Measurements from ENCODE around the gene PTCH2.

DNA sequence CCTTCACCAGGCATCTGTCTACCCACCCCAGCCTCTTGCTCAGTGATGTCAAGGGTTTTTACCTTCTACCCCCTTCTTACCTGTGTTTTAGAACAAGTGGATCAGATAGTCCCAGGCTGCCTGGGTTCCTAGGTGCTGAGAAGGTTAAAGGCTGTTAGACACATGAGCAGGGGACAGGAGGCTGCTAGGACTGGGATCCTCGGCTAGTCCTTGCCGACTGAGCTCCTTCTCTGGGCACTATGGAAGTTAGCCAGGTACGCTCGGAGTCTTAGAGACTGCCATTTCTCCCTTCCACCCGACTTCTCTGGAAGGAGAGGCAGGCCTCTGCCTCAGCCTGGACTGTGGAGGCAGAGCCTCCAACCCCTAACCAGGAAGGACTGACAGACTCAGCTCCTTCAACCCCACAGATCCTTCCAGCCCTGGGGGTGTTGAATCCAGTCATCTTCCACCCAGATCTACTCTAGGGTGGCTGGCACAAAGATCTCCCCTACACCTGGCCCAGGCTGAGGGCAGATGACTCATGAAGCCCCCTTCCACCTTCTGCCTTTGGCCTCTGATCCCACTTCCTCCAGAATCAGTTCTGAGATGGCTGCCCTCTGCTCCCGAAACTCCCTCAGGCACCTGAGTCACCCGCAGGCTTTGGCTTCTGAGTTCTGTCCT, 36.2 kb downstream of the PTCH2 start, which contains the start of gene DYNLT4:
- TF ChIP-seq, protein P1, sequence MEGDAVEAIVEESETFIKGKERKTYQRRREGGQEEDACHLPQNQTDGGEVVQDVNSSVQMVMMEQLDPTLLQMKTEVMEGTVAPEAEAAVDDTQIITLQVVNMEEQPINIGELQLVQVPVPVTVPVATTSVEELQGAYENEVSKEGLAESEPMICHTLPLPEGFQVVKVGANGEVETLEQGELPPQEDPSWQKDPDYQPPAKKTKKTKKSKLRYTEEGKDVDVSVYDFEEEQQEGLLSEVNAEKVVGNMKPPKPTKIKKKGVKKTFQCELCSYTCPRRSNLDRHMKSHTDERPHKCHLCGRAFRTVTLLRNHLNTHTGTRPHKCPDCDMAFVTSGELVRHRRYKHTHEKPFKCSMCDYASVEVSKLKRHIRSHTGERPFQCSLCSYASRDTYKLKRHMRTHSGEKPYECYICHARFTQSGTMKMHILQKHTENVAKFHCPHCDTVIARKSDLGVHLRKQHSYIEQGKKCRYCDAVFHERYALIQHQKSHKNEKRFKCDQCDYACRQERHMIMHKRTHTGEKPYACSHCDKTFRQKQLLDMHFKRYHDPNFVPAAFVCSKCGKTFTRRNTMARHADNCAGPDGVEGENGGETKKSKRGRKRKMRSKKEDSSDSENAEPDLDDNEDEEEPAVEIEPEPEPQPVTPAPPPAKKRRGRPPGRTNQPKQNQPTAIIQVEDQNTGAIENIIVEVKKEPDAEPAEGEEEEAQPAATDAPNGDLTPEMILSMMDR (IDR thresholded peaks at IDR 0.05) = no peak
- no peak for TF ChIP-seq POLR2A (IDR thresholded peaks at IDR 0.05)

Data from prostate gland (tissue), 2 donors.